Bronchial epithelial cell (primary cell): ENCODE measurements around the gene ARPP21. TPM values are rescaled to one million over a fixed set of nuclear protein-coding genes. Genes with fewer than 3 reads are reported as not detected.

Experiments used
- DNase-seq: peaks from one replicate; pipeline ENCODE4 v3.0.0-alpha.2; 2010; ENCODE audit warnings: low read depth
- FAIRE-seq: peaks from 2 replicates; lab custom pipeline; 2011; peaks lifted over from hg19 to GRCh38; lab: Jason Lieb, UNC
- H3K27me3 ChIP-seq: 2 replicates; pipeline ENCODE4 v1.5.1; 2011; ENCODE audit warnings: low read length; ENCODE audit not compliant: control insufficient read depth, insufficient read depth
- H3K36me3 ChIP-seq: 2 replicates; pipeline ENCODE4 v1.5.1; 2011; ENCODE audit warnings: low read length; ENCODE audit not compliant: control insufficient read depth, insufficient read depth
- H3K4me3 ChIP-seq: 2 replicates; pipeline ENCODE4 v1.5.1; 2011; ENCODE audit warnings: mild to moderate bottlenecking, low read depth, low read length, control low read depth
- total RNA-seq: library from RNA; depleted of rRNA; stranded (reverse); fragments of >200 nt; gene quantifications from 2 replicates; pipeline ENCODE4 v1.2.1, GENCODE V29; 2014
- TF ChIP-seq, protein P1 (sequence below): IDR thresholded peaks from 2 replicates; pipeline ENCODE4 v1.5.1; 2011; ENCODE audit warnings: mild to moderate bottlenecking, moderate library complexity, low read length, control low read depth, inconsistent platforms; ENCODE audit not compliant: insufficient read depth, severe bottlenecking

The ARPP21 gene
- total RNA-seq, 1 donor from 2014 or later = not detected

DNA sequence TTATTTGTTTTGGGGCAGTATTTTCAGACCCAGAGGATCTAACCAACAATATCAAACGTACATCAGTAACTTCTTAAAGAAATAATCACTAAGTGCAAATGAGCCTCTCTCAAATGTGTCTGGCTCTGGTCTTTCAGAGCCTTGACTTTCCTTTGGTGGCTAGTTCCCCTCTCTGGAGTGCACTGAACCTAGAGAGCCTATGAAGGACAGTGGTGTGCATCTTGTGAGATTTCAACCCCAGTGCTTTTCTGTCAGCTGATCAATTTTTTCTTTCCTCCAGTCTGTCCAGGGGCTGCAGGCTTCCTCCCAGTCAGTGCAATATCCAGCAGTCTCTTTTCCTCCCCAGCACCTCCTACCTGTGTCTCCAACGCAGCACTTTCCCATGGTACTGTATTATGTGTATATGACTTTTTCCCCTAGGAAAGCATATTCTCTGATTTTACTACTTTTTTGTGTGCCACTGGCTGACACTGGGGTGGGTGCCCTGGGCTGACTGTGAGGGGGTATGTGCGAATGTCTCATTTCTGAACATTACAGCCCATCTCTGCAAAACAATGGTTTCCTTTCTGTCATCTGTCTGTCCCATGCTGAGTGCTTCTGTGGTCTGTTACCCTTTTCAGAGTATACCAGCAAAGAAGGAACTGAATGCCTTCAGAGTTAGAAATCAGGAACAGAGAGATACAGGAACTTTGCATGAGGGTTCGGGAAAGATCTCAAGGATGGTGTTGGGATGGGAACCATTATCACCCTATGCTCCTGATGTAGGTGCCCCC, 98.8 kb downstream of the ARPP21 start:
- FAIRE-seq (no peak), DNase-seq (no peak)
- no peak overlapping the region for H3K4me3 ChIP-seq
- H3K36me3 ChIP-seq = no peaks in the 10 kb centered on the region
- H3K27me3 ChIP-seq = no peaks in the 10 kb centered on the region
- TF ChIP-seq, protein P1, sequence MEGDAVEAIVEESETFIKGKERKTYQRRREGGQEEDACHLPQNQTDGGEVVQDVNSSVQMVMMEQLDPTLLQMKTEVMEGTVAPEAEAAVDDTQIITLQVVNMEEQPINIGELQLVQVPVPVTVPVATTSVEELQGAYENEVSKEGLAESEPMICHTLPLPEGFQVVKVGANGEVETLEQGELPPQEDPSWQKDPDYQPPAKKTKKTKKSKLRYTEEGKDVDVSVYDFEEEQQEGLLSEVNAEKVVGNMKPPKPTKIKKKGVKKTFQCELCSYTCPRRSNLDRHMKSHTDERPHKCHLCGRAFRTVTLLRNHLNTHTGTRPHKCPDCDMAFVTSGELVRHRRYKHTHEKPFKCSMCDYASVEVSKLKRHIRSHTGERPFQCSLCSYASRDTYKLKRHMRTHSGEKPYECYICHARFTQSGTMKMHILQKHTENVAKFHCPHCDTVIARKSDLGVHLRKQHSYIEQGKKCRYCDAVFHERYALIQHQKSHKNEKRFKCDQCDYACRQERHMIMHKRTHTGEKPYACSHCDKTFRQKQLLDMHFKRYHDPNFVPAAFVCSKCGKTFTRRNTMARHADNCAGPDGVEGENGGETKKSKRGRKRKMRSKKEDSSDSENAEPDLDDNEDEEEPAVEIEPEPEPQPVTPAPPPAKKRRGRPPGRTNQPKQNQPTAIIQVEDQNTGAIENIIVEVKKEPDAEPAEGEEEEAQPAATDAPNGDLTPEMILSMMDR = no peak

DNA sequence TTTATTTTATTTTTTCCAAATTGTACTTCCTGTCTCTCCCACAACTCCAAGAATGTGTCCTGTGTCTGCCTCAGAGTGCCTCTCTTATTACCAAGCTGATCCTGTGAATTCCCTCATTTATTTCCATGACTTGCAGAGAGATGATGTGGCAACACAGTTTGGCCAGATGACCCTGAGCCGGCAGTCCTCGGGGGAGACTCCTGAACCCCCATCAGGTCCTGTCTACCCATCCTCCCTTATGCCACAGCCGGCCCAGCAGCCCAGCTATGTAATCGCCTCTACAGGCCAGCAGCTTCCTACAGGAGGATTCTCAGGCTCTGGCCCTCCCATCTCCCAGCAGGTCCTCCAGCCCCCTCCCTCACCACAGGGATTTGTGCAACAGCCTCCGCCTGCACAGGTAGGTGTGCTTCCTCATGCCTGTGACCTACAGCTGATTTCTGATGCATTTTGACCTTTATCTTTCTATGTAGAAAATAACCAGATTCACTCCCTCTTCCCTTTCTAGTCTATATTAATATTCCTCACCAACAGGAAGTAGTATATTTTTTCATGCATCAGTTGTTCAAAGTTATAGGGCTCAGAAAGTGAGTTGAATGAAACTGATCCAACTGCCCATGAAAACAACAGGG, 100.0 kb downstream of the ARPP21 start:
- DNase-seq (no peak), FAIRE-seq (no peak)
- Histone ChIP-seq H3K4me3 (no peak overlapping the region), H3K27me3 (no peaks in the 10 kb centered on the region), H3K36me3 (no peaks in the 10 kb centered on the region)
- TF ChIP-seq, protein P1 = no peak

DNA sequence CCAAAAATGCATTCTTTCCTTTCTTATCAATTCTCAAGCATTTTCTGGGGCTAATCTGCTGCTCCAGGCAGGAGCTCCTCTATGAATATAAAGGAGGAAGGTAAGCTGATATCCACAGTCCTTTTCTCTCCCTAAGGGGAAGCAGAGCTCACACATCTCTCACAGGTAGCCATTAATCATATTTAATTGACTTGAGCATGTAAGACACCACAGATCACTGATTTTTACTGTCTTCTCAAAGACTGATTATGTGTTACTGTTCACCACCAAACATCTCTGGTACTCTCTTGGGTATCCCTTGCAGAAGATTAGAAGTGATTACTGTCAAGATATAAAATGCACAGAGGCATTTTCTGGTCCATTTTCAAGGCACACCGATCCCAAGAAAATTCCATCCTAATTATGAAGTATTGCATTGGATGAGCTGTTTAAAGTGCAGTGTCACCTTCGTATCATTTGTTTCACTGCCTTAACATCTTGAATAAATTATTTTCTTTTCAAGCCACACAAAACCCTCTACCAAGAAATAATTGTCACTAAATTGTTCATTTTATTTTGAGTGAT, 100.7 kb downstream of the ARPP21 start:
- no peak for DNase-seq
- no peak for FAIRE-seq
- TF ChIP-seq, protein P1 = no peak
- no peaks in the 10 kb centered on the region for H3K27me3 ChIP-seq
- H3K4me3 ChIP-seq = no peak overlapping the region
- H3K36me3 ChIP-seq = no peaks in the 10 kb centered on the region

DNA sequence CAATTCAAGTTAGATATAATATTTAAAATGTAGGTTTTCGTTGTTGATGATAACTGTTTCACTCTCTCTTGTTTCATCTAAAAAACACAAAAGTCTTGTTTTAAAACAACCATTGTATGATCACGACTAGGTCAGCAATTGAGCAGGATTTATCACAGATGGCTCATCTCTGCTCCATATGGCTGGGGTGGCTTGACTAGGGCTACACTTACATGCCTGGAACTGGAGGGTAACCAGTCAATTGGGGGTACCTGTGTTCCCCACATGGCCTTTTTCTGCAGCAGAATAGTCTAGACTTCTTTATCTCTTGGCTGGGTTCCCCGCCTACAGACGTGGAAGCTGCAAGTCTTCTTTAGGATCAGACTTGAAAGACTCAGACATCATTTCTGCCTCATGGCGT, 103.9 kb downstream of the ARPP21 start:
- DNase-seq (no peak), FAIRE-seq (no peak)
- Histone ChIP-seq H3K27me3 (no peaks in the 10 kb centered on the region), H3K36me3 (no peaks in the 10 kb centered on the region), H3K4me3 (no peak overlapping the region)
- TF ChIP-seq, protein P1 = no peak

DNA sequence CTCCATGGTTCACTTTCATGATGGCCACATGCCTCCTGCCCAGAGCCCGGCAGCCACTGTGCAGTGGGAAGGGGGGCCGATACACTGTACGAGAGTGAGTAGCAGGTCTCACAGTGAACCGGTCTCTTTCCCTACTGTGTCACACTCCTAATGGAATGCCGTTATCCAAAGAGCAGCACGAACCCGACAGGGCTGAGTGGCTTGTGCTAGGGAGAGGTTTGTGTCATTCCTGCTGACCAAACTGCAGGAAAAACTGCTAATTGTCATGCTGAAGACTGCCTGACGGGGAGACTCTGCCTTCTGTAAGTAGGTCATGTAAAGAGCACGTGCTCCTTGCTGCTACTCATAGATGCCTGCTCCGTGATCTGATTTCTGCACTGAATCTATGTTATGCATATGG, 105.1 kb downstream of the ARPP21 start:
- DNase-seq = no peak
- Histone ChIP-seq H3K4me3 (no peak overlapping the region), H3K27me3 (no peaks in the 10 kb centered on the region), H3K36me3 (no peaks in the 10 kb centered on the region)
- TF ChIP-seq, protein P1 = no peak
- no peak for FAIRE-seq
